AG09319 (cell line): ENCODE results near the gene DENND4A.

Source experiments
- DNase-seq: peaks from one replicate; pipeline ENCODE4 v3.0.0-alpha.2; 2010; ENCODE audit warnings: low read depth; ENCODE audit errors: extremely low read depth
- CTCF ChIP-seq: IDR thresholded peaks from 2 replicates; pipeline ENCODE4 v1.5.1; 2011; ENCODE audit warnings: low read depth, mild to moderate bottlenecking, inconsistent platforms, low read length, moderate library complexity

DENND4A gene

GRCh38 chr15:65835447-65835846, 43.4 kb upstream of the DENND4A start:
- no peak for DNase-seq
- TF ChIP-seq CTCF = no peak

- no peak for TF ChIP-seq CTCF
- DNase-seq = no peak
These were observed 42.6 kb upstream of the DENND4A start for GRCh38 chr15:65834603-65835282.

GRCh38 chr15:65833501-65834205, 41.6 kb upstream of the DENND4A start:
- no peak for DNase-seq
- TF ChIP-seq CTCF = no peak

GRCh38 chr15:65832549-65833364, 40.7 kb upstream of the DENND4A start:
- peak; percentile 20 for TF ChIP-seq CTCF
- peak; percentile 83 for DNase-seq

GRCh38 chr15:65829130-65829764, 37.2 kb upstream of the DENND4A start:
- no peak for DNase-seq
- peak; percentile 37 for TF ChIP-seq CTCF

- no peak for DNase-seq
- TF ChIP-seq CTCF = no peak
These were observed 36.5 kb upstream of the DENND4A start for GRCh38 chr15:65828585-65828984.

- no peak for TF ChIP-seq CTCF
- no peak for DNase-seq
These were observed 35.0 kb upstream of the DENND4A start for GRCh38 chr15:65827065-65827464.
